ENCODE results near the gene TSPAN13.

The TSPAN13 gene

DNA sequence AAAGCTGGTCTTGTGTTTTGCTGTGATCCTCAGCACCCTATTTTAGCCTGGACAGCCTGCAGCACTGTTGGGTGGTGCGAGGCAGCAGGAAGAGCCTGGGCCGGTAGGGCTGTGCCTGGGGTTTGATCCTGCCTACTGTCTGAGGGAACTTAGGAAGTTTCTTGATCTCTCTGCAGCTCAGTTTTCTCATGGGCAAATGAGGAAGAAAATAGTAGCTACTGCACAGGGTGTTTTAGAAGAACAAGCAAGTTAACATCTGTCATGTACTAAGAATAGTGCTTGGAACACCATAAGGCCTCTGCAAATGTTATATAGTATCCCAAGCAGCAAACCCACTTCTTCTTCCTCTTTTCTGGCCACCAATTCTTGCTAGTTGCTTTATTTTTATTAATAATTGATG lies 63.3 kb downstream of the TSPAN13 start:
- no peak for DNase-seq

DNA sequence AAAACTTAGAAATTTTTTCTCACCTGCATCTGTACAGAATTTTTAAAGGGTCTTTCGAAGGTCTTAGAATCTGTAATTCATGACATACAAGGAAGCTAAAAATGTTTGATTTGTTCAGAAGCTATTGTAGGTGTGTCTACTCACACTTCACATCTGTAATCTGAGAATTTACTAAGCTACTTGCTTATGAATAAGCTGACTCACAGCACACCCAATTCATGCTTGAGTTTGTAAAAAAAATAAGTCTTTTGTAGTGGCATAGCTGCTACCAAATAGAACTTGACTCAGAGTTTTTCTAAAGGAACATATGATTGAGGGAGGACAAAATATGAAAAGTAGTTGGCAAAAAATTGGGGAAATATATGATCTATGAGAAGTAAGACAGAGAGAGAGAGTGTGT lies 64.0 kb downstream of the TSPAN13 start:
- DNase-seq = no peak

DNA sequence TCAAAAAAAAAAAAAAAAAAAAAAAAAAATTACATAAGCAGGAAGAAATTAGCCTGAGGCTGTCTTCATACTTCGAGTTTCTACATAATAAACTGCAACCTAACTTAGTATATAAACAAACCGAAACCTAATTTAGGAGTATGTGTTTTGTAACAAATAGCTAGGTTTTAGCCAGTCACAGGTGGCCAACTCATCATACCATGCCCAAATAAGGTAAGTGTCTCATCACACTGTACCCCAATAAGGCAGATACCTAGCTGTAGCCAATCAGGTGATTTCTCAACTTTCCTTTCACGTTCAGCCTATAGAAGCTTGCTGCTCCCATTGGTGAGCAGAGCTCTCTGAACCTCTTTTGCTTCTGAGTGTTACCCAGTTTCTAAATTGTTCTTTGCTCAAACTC lies 65.2 kb downstream of the TSPAN13 start:
- no peak for DNase-seq

DNA sequence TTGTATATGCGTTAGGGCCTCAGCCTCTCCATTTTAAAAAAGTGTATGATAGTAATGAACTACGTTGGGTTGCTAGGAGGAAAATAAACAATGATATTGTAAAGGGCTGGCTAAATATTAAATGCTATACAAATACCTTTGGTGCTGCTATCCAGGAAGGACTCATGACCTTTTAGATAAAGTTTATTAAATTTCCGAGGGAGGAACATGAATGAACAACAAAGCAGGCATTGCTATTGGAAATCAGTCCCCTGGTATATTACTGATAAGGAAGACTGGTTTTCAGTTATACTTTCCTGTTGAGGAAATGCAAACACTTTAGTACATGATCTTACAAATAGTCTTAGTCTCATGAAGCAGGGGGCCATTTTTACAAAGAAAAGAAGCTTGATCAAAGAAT lies 68.5 kb downstream of the TSPAN13 start:
- no peak for DNase-seq

DNA sequence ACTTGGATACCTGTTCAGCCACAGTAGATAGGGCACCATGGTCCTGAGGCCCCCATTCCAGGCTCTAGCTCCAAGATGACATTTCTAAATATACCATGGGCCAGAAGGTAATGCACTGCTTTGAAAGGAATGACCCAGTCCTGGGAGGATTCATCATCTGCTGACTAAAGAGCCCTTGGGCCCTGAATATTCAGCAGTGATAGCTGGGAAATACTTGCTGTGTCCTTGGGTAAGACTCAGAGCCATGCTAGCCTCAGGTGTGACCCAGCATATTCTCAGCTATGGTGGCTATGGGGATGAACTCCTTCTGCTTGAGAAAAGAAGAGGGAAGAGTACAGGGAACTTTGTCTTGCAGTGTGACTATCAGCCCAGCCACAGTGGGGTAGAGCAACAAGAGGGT lies 72.5 kb downstream of the TSPAN13 start:
- no peak for DNase-seq

DNA sequence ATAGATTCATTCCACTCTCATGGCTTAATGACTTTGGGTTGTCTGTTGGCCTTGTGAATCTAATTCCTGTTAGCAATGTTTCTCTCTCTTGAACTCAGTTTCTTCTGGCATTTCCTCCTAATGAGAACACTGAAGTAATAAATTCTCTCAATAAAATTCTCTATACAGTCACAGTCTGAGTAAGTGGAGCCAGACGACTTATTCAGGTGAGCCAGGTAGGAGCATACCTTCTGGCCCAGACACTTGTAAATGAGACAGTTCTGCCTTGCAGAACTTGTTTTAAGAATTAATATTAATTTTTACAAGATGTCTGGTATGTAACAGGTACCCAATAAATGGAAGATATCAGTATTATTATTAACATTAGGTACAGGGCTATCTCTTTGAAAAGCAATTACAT lies 79.8 kb downstream of the TSPAN13 start:
- no peak for DNase-seq

Measured in retina (tissue), 1 donor.